NCI-H2196 (cell line): Measurements from ENCODE around the gene BRAF.
A peak's percentile ranks its signal among the peaks of the same experiment; 100 is the strongest.
"Not testable (repeated sequence)": the region's sequence is repeated elsewhere in the genome, so short reads cannot be mapped to it uniquely, and the experiment has no call there.

Experiments
- DNase-seq: peaks from one replicate; lab custom pipeline; 2025; ENCODE audit not compliant: unreplicated experiment; lab: John Stamatoyannopoulos, UW

Gene BRAF

DNA sequence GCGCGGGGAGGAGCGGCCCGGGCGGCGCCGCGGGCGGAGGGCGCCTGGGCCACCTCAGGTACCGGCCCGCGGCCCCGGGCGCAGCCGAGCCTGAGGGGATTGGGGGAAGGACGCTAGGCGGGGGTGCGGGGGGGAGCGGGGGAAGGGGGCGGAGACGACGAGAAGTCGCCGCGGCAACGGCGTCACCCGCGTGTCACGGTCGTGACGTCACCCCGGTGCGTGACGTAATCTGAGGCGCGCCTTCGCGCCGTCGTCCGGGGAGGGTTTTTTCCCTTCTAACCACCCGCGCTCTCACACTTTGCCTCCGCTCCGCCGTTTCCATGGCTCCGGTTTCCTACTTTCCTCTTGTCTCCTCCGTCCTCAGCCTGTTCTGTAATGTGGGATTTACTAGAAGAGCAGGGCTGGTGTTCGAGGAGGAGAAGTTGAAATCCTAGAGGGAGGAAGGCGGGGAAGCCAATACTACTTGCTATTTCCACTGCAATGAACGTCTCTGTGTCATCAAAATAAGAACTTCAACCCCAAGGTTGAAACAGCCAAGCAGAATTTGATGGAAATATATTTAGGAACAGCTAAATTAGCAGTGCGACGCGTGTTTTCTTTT lies at the start of gene BRAF:
TSS of gene BRAF (minus strand) at position 109 of the 601 bp plus-strand sequence. CDS start 226 bp downstream, outside the sequence.
- peak; percentile 94 for DNase-seq

DNA sequence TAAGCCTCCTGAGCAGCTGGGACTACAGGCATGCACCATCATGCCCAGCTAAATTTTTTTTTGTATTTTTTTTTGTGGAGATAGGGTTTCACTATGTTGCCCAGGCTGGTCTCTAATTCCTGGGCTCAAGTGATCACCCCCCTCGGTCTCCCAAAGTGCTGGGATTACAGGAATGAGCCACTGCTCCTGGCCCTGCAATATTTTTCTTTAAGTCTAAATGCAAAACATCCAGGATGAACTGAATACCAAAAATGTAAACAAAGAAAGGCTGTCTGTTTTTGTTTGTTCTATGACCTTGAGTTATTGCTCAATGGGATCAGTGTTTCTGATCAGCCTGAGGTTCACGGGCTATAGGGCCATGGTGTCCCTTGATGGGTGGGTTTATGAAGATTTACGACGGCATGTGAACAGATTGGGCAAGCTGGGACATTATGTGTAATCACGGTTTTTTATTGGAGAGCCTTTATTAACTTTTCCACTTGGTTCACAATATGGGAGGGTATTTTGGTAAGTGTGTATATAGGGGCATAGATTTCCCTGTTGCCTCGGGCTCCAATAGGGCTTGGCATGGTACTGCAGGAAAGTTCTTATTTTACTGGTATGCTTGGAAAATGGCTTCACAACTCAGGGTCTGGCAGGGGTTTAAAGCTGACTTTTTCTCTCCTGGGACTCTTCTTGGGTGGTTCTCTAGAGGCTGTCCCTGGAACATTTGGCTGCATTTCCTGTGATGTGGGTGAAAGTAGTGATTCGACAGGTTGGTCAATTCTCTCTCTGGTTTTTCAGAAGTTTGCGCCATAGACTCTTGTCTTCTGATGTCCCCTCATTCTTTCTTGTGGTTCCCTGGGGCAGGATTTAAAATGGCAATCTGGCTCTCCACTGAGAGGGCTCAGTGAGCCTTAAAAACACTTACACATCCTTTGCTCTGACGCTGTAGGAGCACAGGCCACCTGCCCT lies 48.4 kb upstream of the BRAF start:
- DNase-seq = no peak

DNA sequence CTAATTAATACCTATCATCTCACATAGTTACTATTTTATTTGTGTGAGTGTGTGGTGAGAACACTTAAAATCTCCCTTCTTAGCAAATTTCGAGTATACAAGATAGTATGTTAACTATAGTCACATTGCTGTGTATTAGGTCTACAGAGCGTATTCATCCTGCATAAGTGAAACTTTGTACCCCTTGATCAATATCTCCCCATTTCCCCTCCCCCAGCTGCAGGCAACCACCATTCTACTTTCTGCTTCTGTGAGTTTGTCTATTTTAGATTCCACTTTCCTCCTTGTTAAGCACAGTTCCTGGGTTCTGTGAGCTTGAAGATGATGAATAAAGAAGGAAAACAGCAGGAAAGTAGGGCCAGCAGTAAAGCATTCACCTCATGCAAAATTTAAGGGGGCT lies 47.6 kb upstream of the BRAF start:
- DNase-seq = no peak

DNA sequence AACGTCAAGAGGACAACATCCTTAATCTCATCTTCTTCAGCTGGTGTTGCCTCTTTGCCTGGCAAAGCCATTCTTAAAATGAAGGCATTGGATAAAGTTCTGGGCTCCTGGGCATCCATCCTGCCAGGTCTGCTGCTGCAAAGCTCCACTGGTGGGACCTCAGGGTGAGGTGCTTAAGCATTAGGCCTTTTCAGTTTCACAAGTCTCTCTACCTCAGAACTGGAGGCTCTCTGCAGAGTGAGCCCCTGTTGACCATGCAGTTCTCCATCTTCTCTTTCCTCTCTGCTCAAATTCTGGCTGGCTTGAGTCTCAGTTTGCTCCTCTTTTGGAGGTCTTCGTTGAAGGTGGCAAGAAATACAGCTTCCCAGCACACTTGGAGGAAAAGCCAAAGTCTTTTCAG lies 42.7 kb upstream of the BRAF start:
- no peak for DNase-seq

DNA sequence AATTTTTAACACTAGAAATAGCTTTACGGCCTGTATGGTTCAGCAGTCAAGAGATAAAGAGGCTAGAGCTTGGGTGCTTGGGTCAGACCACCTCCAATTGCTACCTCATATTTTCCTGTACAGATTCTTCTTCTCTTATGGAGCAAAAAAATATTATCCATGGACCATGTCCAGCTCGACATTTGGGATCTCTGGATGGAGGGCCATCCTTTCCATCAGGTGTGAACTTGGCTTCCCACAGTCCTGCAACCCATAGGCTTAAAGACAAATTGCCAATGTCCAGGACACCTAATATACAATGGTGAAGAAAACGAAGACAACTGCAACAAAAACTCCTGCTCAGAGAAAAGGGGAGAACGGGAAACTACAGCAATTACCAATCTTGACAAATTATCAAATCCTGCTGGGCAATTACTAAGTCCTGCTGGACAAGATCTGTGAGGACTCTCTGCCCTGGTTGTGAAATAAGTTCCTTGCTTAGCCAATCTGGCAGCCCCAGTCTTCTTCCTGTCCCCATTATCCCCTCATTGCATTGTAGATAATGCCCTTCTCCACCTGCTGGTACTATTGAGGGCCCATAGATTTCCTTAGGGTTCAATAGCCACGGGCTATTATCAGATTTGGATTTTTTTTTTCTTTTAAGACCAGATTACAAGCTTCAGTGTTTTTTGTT lies 42.0 kb upstream of the BRAF start:
- DNase-seq = no peak

DNA sequence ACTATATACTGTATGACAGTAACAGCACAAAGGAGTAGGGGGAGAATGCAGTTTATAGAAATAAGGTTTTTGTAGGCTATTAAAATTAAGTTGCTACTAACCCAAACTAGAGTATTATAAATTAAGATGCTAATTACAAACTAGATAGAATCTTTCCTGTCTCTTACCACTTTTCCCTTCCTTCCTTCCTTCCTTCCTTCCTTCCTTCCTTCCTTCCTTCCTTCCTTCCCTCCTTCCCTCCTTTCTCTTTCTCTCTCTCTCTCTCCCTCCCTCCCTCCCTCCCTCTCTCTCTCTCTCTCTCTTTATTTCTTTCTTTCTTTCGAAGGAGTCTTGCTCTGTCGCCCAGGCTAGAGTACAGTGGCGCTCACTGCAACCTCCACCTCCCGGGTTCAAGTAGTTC lies 36.4 kb upstream of the BRAF start:
- DNase-seq = no peak

DNA sequence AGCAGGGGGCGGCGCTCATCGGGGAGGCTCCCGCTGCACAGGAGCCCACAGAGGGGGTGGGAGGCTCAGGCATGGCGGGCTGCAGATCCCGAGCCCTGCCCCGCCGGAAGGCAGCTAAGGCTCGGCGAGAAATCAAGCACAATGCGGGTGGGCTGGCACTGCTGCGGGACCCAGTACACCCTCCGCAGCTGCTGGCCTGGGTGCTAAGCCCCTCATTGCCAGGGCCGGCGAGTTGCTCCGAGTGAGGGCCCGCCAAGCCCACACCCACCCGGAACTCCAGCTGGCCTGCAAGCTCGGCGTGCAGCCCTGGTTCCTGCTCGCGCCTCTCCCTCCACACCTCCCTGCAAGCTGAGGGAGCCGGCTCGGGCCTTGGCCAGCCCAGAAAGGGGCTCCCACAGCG lies 32.3 kb upstream of the BRAF start:
- DNase-seq = not testable (repeated sequence)

DNA sequence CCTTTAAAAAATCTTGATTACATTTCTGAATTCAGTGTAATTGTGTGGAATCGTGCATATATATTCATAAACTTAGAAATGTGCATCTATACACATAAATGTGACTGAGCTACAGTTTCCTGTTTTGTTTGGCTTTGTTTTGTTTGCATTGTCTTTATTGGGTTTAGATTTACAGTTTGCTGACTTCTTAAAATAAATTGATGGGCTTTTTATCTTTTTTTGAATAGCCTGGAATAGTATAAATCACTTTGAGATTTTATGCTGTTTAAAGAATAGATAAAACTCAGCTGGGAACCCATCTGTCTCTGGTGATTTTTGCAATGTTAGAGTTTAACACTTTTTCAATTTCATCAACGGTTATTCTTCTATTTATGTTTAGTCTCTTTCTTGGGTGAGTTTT lies 21.2 kb upstream of the BRAF start:
- DNase-seq = no peak

DNA sequence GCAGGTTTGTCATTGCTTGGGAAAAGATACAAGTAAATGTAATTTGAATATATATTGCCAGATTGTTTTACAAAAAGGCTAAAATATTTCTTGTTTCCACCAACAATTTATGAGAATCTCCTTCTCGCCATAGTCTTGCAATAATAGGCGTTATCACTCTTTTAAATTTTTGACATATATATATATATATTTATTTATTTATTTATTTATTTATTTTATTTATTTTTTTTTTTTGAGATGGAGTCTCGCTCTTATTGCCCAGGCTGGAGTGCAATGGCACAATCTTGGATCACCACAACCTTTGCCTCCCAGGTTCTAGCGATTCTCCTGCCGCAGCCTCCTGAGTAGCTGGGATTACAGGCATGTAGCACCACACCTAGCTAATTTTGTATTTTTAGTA lies 17.5 kb upstream of the BRAF start:
- DNase-seq = not testable (repeated sequence)

DNA sequence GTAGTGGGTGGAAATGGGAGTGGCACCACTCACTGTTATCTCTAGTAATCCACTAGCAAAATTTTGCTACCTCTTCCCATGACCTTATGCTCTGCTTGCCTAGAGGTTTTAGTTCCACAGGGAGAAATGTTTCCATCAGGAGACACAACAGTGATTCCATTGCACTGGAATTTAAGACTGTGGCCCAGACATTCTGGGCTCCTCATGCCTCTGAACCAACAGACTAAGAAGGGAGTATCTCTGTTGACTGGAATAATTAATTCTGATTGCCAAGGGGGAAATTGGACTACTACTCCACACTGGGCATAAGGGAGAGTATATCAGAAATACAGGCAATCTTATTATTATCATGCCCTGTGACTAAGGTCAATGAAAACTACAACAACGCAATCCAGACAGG lies 16.2 kb upstream of the BRAF start:
- no peak for DNase-seq

DNA sequence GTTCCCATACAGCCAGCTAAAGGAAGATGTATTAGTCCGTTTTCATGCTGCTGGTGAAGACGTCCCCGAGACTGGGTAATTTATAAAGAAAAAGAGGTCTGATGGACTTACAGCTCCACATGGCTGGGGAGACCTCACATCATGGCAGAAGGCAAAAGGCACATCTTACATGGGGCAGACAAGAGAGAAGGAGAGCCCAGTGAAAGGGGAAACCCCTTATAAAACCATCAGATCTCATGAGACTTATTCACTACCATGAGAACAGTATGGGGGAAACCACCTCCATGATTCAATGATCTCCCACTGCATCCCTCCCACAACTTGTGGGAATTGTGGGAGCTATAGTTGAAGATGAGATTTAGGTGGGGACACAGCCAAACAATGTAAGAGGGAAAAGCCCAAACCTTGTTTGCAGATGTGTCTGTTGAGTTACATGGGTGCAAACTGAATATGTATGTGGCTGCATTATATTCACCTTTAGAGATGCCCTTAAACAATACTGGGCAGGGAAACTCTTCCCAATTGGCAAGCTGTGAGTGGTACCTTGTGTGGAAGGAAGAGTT lies 13.1 kb upstream of the BRAF start:
- no peak for DNase-seq

DNA sequence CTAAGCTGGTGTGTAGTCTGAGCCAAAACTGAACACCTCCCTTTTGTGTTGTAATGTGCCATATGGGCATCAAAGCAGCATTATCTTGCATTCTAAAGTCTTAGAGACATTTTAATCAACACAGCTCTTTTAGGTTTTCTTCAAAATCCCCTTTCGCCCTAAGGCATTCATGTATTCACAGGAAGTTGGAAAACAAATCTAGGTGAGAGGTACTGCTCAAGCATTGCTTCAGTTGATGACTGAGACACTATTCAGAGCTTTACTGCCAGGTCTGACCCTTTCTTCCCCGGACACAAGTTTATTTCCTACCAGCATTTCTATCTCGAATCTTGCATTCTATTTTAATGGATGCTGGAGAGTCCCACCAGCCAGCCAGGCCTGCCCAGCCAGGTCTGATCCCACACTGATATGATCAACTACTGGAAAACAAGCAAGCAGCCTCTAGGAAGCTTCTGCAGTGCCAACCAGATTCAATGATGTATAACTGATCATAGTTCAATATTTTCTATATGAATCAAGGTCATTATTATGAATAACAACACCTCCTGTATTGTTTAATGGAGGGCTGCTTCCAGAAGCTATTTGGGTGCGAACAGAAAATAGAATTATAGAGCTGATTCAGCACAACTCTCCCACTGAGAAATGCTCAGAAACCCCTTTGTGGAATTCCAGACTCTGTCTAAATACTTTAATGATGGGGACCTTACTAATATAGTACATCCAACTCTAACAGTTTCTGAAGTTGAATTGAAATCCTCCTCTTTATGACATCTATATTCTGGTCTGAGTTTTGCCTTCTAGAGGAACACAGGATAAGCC lies 4.0 kb upstream of the BRAF start:
- no peak for DNase-seq

DNA sequence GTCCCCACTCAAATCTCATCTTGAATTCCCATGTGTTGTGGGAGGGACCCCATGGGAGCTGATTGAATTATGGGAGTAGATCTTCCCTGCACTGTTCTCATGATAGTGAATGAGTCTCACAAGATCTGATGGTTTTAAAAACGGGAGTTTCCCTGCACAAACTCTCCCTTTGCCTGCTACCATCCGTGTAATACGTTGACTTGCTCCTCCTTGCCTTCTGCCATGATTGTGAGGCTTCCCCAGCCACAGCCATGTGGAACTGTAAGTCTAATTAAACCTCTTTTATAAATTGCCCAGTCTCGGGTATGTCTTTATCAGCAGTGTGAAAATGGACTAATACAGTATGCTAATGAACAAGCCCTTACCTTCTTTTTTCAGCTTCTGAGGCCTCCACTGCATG lies 3.2 kb upstream of the BRAF start:
- not testable (repeated sequence) for DNase-seq

DNA sequence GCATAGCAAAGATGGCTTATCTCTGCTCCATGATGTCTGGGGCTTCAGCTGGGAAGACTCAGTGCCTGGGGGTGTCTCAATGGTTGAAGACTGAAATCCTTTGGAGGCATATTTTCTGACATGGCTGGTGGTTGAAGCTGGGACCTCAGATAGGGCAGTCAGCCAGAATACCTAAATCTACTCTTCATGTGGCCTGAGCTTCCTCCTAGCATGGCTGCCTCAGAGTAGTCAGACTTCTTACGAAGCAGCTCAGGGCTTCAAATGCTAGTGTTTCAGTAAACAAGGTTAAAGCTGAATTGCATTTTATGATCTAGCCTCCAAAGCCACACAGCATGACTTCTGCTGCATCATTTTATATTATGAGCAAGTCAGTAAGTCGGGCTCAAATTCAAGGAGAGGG lies 2.6 kb upstream of the BRAF start:
- no peak for DNase-seq

DNA sequence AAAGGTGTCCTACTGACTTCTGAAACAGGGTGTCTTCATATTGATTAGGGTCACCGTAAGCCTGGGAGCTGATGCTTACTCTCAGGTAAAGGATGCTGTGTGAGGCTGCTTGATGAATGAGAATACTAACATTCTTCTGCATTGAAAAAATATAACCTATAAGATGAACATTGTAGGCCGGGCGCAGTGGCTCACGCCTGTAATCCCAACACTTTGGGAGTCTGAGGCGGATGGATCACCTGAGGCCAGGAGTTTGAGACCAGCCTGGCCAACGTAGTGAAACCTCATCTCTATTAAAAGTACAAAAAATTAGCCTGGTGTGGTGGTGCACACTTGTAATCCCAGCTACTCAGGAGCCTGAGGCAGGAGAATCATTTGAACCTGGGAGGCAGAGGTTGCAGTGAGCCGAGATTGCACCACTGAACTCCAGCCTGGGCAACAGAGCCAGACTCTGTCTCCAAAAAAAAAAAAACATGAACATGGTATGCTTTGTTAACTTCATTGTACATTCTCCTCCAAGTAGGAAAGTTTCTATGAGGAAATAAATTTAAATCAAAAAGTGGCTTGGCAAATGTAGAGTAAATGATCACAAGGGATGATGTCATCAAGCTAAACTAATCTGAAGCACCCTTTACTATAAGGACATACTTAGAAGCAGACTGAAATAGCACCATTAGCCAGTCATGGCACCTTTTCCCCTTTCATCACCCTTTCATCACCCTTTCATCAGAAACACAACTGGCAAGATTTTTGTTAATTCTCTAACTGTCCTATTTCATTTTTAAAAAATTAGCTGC lies 1.5 kb upstream of the BRAF start:
- no peak for DNase-seq

DNA sequence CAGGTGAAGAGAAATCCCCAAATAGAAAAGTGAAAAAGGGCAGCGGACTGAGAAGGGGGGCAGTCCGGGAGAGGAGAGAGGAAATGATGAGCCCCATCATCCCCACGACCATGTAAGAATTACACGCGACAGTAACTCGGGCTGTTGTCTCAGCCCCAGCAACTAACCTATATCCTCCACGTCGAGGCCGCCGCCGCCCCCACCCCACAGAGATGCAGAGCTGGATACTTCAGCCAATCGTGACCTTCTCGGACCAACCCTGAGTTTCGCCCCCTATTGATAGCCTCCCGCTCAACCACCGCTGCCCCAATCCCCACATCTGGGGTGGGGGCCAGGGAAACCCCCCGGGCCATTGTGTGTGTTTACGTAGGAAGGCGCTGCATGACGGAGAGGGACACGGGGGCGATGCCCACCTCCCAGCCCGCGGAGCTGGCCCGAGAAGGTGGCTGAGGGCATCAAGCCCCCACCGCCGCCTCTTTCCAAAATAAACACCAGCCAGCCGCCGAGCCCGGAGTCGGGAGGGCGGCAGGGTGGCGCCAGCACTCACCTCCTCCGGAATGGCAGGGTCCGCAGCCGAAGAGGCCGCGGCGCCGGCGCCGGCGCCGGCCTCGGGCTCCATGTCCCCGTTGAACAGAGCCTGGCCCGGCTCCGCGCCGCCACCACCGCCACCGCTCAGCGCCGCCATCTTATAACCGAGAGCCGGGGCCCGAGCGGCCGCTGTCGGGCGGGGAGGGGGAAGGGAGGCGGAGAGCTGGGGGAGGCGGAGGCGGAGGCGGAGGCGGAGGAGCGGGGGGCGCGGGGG lies 509 bp downstream of the BRAF start:
- DNase-seq = peak; percentile 79

DNA sequence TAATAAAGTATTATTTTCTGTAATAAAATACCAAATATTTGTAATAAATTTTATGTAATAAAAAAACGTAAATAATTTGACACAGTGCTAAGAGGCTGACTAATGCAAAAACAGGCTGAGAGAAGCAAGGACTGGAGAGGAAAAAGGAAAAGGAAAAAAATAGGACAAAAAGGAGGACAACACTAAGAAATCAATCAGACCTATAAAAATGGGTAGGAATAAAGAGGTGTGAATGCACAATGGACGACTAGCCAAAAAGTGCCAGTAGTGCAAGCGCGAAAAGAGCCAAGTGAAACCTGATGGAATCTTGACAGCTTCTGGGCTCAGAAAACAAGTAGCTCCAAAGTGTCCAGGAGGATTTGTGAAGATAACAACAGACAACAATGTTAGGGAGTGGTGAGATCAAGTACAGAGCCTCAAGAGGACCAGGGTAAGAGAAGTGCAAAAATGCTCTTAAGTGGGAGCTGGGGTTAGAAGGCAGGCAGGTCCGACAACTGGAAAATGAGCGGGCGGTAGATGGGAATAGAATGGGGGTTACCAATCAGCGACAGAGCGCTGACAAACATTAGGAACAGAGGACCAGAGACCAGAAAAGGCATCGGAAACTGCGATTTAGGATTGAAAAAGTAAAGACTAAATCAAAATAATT lies 1.2 kb downstream of the BRAF start:
- no peak for DNase-seq

DNA sequence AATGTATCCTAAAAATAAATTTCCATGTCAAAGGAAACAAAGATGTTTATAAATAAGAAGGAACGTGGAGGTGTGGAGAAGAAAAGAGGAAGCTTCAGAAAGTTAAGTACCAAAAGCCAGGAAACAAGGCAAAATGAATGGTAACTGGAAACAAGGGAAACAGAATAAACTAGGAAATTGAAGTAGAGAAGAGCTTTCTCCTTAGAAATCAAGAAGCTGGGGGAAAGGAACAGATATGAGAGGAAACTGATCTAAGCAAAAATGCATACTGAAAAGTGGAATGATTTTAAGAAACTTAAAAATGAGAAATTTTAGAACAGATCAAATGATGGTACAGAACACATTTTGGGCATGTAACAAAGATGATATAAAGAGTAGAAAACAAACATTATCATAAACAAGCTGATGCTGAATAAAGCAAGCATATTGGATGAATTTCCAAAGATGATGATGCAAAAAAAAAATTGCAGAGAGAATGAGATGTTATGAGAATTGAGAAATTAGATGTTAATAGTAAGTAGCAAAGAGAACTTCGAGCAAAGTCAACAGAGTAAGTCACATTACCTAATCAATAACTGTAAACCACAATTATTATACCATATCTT lies 1.9 kb downstream of the BRAF start:
- DNase-seq = no peak
